HG03342 (cell line): ENCODE results near the gene YDJC.
A peak's percentile ranks its signal among the peaks of the same experiment; 100 is the strongest.
"Not testable (repeated sequence)": the region's sequence is repeated elsewhere in the genome, so short reads cannot be mapped to it uniquely, and the experiment has no call there.

Source experiments
- ATAC-seq: cut with Tn5 transposase; IDR thresholded peaks from one replicate; pipeline ENCODE4 v1.9.1; 2021; ENCODE audit warnings: mild to moderate bottlenecking, moderate library complexity; ENCODE audit not compliant: unreplicated experiment

The YDJC gene

DNA sequence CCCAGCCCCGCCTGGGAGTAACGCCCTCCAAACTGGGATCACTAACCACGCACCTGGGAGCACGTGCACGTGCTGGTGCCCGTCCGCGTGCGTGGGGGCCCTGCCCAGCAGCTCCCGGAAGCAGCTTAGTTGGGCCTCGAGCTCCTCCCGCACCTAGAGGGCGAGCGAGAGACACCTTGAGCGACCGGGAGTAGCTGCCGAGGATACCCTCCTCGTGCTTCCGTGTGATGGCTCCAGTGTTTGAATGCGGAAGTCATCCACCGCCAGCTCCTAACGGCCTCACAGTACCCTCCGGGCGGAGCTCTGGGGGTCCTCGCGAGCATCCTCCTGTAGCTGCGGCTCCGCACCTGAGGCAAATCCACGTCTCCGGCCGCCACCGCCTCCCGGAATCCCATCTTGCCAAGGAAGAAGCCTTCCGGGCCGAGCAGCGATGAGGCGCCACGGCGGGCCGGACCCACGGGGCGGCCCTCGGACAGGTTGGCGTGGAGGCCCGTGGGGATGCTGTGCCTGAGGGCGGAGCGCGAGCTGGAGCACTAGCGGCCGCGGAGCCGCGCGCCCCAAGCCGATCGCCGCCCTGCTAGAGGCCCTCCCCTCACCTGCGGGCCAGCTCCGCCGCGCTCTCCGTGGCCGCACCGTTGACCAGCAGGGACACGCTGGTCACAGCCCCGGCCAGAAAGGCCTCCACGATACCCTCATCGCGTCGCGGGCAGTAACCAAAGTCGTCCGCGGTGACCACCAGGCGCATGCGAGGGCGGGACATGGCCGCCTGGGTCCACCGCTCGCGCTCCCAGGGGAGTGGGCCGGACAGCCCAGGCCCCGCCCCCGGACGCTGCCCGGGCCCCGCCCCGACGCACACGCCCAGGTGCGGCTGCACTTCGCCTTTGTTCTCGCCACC, at the start of gene YDJC:
Gene YDJC (minus strand): TSS at position 768 of the 895 bp plus-strand sequence. CDS start 8 bp downstream, at position 760.
- peak; percentile 74 for ATAC-seq

GRCh38 chr22:21679383-21679782, 49.6 kb upstream of the YDJC start:
- ATAC-seq = no peak

DNA sequence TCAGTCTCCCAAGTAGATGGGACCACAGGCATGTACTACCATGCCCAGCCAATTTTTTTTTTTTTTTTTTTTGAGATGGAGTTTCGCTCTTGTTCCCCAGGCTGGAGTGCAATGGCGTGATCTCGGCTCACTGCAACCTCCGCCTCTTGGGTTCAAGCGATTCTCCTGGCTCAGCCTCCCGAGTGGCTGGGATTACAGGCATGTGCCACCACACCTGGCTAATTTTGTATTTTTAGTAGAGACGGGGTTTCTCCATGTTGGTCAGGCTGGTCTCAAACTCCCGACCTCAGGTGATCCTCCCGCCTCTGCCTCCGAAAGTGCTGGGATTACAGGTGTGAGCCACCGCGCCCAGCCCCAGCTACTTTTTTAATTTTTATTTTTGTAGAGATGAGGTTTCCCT, 49.0 kb upstream of the YDJC start:
- not testable (repeated sequence) for ATAC-seq

- no peak for ATAC-seq
These were observed 48.0 kb upstream of the YDJC start for GRCh38 chr22:21677606-21678443.

DNA sequence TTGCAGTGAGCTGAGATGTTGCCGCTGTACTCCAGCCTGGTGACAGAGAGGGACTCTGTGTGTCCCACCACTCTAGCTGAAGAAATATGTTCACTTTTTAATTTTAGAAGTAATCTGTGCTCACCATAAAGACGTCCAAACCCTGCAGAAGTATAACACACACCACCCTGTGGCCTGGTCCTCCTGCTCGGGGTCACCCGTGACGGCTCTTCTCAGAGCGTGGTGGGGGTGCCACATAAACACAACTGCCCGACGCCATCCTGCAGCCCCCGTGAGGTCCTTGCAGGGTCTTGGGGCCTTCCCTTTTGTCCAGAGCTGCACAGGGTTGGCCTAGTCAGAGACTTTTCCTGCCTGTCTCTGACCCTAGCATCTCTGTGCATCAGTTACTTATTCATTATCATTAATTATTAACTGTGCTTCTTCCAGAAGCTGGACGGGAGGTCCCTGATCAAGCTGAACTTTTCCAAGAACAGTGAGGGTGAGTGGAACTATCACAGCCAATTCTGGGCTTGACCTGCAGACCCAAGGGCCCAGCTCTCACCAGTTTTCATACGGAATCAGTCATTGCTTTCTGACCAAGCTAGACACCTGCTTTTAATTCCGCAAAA, 44.9 kb upstream of the YDJC start:
- no peak for ATAC-seq

- no peak for ATAC-seq
These were observed 43.9 kb upstream of the YDJC start for GRCh38 chr22:21673534-21674321.

- ATAC-seq = no peak
These were observed 42.3 kb upstream of the YDJC start for GRCh38 chr22:21672107-21672629.

DNA sequence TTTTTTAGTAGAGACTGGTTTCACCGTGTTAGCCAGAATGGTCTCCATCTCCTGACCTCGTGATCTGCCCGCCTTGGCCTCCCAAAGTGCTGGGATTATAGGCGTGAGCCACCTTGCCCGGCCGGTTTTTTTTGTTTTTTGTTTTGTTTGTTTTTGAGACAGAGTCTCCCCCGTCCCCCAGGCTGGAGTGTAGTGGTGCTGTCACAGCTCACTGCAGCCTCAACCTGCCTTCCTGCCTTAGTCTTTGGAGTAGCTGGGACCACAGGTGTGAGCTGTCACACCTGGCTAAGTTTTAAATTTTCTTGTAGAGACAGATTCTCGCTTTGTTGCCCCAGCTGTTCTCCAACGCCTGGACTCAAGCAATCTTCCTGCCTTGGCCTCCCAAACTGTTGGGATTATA, 39.2 kb upstream of the YDJC start:
- ATAC-seq = no peak

DNA sequence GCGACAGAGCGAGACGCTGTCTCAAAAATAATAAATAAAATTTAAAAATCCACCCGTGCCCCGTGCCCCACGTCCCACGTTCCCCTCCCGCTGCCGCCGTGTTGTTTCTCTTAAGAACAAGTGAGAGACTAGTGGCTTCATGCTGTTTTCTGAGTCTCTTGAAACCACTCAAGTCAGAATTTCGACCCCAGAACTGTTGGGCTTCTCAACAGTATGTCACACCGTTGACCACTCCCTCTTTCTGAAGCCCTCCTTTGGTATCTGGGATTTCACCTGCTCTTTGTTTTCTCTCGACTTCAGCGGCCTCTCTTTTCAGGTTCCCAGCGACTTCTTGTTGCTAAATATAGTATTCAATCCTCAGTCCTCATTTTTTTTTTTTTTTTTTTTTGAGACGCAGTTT, 37.0 kb upstream of the YDJC start:
- ATAC-seq = no peak

GRCh38 chr22:21665047-21665851, 35.4 kb upstream of the YDJC start:
- no peak for ATAC-seq

DNA sequence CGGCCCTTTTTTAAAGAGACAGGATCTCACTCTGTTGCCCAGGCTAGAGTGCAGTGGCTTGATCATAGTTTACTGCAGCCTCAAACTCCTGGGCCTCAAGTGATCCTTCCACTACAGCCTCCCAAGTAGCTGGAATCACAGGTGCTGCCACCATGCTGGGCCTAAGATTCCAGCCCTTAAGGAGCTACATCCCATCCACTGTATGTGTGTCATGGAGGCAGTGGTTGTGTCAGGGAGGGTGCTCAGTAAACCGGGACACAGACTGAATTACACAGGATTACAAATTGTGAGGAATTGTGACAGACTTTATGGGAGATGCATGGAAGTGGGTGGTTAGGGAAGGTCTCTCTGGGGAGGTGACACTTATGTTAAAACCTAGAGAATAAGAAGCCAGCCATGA, 33.9 kb upstream of the YDJC start:
- no peak for ATAC-seq

- ATAC-seq = no peak
These were observed 32.2 kb upstream of the YDJC start for GRCh38 chr22:21661991-21662390.

- ATAC-seq = no peak
These were observed 31.1 kb upstream of the YDJC start for GRCh38 chr22:21660904-21661303.

DNA sequence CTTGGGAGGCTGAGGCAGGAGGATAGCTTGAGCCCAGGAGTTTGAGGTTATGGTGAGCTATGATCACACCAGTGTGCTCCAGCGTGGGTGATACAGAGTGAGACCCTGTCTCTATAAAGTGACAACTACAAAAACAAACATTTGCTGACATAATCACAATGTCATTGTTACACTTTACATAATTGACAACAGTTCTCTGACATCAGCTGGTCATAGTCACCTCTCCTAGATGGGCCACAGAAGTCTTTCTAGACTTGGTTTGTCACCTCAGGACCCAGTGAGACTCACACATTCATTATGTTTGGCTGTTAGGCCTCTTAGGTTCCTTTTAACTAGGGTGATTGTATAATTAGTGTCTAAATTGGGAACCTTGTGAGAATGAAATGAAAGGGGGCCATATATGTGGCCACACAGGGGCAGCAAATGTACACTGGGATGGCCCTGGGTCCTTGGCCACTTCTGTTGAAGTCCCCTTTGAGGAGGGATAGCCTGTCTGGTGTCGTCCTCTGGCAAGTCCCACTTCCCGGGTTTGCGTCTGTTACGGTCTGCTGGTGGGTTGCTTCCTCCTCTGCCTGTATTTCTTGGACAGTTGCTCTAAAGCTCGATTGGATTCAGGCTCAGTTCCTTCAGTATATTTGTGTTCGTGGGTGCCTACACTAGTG, 30.2 kb upstream of the YDJC start:
- no peak for ATAC-seq

DNA sequence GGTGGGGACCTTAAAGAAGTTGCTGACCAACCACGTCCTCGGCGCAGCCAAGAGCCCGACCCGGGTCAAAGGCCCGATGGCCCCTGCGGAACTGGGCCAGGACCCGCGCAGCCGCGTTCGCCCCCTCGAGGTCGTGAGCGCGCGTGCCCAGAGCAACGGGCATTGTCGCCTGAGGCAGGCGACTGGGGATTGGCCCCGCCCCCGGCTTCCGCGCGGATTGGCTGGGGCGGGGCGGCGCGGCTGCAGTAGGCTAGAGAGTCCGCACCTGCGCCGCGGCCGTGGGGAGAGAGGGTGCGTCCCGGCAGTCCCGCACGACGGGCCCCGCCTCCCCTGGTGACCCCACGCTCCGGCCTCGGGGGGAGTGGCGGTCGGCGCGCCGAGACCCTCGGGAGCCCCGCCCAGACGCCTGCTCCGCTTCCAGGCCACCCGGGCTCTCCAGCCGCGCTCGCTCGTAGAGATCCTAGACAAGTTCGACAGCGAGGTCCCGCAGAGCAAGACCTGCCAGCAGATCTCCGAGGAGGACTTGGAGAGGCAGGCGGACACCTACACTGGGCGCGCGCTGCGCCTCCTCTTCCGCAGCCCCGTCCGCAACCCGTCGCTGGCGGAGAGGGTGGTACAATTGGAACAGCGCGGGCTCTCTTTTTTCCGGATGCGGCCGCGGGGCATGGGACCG, 27.7 kb upstream of the YDJC start:
- peak; percentile 56 for ATAC-seq

DNA sequence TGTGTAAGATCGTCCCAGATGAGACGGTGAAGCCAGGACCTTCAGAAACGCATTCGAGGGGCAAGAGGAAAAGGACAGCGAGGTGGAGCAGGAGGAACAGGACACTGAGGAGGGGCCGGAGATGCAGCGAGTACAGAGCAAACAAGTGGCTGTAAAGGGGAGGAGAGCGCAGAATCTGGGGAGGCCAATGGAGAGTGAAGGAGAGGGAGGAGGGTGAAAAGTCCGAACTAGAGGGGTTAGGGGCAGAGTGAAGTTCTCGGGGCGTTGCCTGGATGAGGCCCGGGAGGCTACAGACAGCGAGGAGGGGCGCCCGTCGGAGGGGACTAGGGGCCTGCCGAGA, 27.2 kb upstream of the YDJC start:
- no peak for ATAC-seq

DNA sequence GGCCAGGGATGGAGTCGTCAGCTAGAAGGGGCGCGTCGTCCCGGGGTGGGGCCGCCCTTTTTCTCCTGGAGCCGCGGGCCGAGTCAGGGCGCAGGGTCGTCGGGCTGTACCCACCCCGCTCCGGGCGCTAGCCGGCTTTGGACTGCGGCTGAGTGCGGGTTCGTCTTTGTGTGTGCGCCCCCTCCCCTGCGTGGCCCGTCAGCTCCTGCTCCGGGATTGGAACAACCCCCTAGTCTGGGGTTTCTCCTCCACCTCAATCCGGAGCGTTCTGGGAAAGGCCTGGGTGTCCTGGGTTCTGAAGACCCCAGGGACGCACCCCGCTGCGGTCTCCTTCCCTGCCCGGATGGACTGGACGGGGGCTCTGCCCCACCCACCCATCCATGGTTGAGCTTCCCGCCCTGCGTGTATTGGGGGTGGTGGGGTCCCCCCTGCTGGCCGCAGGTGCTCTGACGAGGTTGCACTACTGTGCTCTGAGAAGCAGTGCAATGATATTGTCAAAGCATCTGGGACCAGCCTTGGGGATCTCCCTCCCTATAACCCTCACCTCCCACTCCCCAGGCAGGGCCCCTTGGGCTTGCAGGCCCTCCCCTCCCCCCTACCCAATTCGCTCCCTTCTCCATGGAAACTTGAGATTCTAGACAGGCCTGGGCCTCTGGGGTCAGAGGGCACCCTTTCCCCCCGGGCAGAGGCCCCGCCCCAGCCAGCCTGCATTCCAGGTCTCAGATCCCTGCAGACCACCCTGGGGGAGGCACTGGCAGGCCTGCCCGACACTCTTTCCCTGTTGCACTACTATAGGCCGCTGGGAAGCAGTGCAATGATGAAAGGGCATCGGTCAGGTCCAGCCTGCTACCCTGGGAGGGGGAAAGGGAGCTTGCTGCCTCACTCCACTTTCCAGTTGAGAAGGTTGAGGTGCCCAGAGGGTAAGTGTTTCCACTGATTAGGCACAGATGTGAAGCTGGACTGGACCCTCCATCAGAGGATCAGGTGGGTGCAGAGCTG, 23.0 kb upstream of the YDJC start:
- peak; percentile 4 for ATAC-seq
